Germinal center (tissue), 1 donor: ENCODE data around the gene SRP72.
"Not testable (repeated sequence)": the region's sequence is repeated elsewhere in the genome, so short reads cannot be mapped to it uniquely, and the experiment has no call there.

Source experiments
- DNase-seq: peaks from one replicate; pipeline ENCODE4 v3.0.0; 2012; ENCODE audit warnings: mixed read lengths, low spot score

Gene SRP72

GRCh38 chr4:56465599-56466295, 1.7 kb upstream of the SRP72 start:
- DNase-seq, result no peak

DNA sequence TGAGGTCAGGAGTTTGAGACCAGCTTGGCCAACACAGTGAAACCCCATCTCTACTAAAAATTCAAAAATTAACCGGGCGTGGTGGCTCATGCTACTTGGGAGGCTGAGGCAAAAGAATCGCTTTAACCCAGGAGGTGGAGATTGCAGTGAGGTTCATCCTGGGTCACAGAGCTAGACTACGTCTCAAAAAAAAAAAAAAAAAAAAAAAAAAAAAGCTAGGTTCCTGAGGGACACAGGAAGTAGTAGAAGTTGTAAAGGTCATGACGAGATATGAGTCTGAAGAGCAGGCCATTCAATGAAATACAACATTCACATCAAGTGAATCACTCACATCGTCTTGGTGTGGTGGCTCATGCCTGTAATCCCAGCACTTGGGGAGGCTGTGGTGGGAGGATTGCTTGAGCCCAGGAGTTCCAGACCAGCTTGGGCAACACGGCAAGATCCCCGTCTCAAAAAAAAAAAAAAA, 1.1 kb upstream of the SRP72 start:
- not testable (repeated sequence) for DNase-seq

GRCh38 chr4:56466910-56467283, 520 bp upstream of the SRP72 start:
- DNase-seq, result peak; percentile 5

GRCh38 chr4:56468097-56468422, 643 bp downstream of the SRP72 start:
- peak; percentile 40 for DNase-seq

- DNase-seq, result peak; percentile 15
Measured at GRCh38 chr4:56469489-56470210, 2.2 kb downstream of the SRP72 start.

DNA sequence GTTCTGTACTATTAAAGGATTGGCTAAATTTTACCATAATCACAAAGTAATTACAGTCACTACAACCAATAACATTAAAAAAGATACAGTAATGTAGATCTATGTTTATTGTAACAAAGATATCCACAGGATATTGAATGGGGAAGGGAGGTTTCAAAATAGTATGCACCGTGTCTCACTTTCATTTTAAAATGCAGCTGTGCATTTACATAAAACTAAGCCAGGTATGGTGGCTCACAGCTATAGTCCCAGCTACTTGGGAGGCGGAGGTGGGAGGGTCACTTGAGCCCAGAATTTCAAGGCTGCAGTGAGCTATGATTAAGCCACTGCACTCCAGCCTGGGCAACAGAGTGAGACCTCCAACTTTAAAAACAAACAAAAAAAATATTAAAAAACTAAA, 8.5 kb downstream of the SRP72 start:
- DNase-seq, result peak; percentile 33

GRCh38 chr4:56477192-56477702, 9.8 kb downstream of the SRP72 start:
- DNase-seq, result no peak

DNA sequence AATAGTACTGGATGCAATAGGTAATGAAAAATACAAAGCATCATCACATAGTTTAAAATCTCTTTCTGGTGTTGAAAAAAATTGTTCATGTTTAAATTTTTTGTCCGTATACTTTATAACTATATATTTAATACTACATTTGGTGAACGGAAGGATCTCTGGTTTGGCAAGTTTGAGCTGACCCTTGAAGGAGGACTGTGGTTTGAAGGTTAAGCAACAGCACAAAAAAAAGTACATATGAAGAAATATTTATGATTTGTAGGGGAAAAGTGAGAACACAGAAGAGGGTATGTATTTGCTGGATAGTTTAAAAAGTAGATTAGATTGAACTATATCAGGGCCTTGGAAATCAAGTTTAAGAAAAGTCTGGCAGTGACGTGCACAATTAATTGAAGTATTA, 13.3 kb downstream of the SRP72 start:
- no peak for DNase-seq

GRCh38 chr4:56496241-56496640, 28.8 kb downstream of the SRP72 start:
- no peak for DNase-seq

DNA sequence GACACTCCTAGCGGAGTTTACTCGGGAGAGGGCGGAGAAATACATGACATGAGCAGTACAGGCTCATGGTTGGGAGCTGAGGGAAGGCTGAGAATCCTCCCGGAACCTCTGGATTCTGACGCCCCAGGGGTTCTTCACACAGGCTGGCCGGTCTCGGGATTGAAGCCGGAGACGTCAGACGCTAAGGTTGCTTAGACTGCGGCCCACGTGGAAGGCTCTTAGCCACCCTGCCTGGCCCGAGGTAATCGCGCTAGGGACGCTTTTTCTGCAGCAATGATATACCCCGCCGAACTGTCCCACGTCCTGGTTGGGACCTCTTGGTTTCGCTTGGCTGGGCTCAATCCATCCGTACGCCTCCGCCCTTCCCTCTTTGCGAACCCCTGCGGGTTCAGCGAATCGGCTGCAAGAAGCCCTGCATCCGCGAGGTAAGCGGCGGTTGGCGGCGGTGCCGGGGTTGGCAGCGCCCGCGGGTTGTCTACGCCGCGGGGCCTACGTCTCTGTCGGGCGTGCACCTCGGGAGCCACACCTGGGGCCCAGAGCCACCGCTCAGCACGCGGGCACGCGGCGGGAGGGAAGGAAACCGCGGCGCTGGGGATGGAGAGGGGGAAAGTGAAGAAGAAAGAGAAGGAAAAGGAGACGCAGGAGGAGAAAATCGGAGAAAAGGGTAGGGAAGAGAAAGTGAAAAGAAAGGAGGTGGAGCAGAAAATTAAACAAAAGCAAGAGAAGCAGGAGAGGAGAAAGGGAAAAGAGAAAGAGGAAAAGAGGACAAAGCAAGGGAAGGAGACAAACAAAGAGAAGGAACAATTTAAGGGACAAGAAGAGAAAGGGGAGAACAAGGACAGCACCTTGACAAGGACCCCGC, 38.1 kb downstream of the SRP72 start, which contains the start of gene ARL9:
Gene ARL9 (plus strand): TSS at position 523 of the 862 bp plus-strand sequence. CDS start 72 bp downstream, at position 595.
- DNase-seq, result peak; percentile 68

- no peak for DNase-seq
Measured at GRCh38 chr4:56511098-56511497, 43.7 kb downstream of the SRP72 start.

DNA sequence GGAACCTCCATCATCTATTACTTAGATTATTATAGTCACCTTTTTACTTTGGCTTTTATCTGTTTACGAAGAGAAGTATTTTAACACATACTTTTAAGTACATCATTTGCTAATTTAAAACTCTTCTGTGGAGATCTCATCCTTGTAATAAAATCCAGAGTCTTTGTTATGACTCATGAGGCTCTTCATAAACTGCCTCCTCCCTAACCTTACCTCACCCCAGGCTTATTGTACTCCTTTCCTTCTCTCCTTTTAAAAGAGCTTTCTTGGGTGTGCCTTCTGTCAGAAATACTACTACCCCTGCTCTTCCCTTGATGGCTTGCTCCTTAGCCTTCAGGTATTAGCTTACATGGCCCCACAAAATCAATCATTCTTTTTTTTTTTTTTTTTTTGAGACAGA, 44.7 kb downstream of the SRP72 start:
- DNase-seq, result no peak

DNA sequence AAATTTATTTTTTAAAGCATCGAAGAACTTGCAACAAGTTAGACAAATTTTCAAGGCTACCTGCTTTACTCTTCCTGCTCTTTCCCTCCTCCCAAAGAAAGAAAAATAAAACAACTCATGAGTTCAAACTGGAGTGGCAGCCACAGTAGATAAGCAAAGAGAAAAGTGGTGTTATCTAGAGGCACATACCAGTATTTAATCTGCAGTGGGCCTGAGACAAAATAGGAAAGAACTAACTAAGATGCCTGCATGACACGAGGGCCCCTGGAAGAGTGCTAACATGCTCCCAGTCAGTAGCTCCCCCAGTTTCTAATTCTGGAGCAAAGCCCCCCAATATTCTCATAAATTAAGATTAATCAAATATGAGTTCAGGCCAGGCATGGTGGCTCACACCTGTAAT, 46.1 kb downstream of the SRP72 start:
- no peak for DNase-seq

DNA sequence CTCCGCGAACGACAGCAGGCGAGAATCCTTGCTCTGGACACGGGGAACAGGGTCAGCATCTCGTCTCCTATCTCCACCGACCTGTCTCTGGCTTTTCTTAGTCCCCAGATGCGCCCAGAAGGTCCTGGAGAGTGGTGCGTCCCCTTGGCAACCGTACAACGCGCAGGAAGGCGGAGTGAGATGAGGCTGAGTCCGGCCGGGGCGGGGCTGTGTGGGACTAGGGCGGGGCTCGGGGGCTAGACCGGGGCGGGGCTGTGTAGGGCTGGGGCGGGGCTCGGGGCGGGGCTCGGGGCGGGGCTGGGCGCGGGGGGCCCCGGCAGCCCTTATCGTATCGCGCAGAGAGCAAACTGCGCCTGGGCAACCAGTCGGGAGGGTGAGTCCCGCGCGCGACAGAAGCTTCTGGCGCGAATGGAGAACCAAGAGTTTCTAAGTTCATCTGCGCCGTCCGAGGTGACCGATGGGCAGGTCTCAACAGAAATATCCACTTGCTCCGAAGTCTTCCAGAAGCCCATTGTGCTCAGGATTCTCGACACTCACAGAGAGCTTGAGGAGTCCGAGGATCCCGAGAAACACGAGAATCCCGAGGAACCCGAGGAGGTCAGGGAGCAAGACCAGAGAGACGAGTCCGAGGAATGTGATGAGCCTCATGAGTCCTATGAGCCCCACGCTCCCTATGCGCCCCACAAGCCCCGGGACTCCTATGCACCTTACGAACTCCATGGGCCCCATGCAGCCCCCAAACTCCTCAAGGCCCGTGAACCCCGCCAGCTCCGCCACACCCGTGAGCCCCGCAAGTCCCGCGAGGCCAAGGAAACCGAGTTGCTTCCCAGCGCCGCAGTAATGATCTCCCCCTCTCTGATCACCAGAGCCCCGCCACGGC, 63.1 kb downstream of the SRP72 start:
- peak; percentile 92 for DNase-seq

DNA sequence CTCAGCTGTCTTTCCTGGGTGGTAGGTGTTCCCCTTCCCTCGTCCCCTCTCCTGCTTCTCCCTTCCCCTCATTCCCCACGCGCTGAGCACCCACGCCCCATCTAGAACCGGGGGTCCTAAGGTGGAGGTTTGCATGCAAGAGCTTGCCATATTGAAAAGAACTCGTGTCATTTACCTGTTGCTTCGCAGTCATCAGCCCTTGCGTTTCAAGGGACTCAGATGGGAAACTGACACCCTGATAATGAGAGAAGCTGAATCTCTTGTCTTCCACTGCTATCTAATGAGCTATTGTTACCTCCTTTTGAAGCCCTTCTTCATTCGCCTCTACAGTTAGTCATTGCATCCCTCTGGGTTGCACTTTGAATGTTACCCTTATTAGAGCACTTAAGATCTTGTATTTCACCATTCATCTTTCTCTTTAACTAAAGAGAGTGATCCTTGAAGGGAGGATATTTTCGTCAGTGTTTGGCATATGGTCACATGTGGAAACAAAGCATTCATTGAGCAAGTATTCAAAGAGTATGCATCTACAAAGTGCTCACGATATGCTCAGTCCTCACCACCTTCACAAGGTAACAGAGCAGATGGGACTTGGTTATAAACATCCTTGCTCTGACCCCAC, 63.8 kb downstream of the SRP72 start:
- no peak for DNase-seq

DNA sequence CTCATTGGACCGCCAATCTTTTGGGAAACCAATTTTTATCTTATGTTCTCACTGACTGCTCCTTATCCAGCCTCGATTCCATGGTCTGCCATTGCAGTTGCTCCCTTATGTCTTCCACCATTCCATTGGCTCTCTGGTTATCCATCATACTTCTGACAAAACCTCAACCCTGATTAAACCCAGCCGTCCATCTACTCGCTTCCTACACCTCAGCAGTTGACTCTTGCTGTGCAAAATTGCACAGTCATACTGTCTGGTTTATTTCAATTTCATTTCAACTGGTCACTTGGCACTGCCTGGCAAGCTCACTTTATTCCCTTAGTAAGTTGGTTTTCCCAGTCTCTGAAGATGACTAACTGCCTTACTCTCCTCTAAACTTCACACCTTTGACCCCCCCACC, 64.4 kb downstream of the SRP72 start:
- no peak for DNase-seq

GRCh38 chr4:56532239-56532638, 64.8 kb downstream of the SRP72 start:
- no peak for DNase-seq

GRCh38 chr4:56535915-56536314, 68.5 kb downstream of the SRP72 start:
- no peak for DNase-seq

DNA sequence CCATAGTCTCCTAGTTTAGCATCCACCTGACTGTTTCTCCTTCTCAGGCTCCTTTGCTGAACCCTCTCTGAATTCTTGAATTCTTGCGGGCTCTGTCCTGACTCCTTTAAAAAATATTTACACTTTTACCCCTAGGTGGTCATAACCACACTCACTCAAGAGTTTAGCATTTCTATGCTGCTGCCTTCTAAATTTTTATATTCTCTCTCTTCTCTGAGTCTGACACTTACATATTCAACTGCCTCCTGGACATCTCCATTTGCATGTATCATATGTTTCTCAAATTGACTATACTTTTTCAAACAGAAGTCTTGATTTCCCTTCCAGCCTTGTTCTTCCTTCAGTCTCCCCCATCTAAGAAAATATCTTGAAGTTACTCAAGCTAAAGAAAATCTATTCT, 69.7 kb downstream of the SRP72 start:
- DNase-seq, result no peak

DNA sequence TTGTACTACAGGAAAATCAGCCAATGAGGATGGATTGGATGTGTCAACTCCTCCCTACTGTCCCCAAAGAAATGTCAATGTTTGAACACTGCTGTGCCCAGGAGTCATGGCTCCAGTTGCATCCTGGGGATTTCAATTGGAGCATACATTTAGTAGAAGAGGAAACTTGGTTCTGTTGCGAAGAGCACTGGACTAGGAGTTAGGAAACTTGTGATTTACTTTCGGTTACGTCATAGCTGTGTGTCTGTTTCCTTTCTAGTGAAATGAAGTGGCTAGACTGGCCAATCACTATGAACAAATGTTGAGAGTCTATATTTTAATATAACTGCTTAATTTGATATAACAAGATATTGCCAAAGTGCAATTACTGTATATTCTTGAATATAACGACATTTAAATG, 73.4 kb downstream of the SRP72 start:
- no peak for DNase-seq

GRCh38 chr4:56544573-56545131, 77.2 kb downstream of the SRP72 start:
- DNase-seq, result peak; percentile 85
